GM23338 (cell line): ENCODE measurements around the gene NRIP1. TPM values are rescaled to one million over a fixed set of nuclear protein-coding genes. Genes with fewer than 3 reads are reported as not detected.

Experiments used
- ATAC-seq: fragments of 200-7000 bp; cut with Tn5 transposase; 3 replicates; pipeline ENCODE4 v1.9.1; 2020
- DNase-seq: peaks from one replicate; pipeline ENCODE4 v3.0.0-alpha.2; 2015; ENCODE audit warnings: low spot score
- H2AFZ ChIP-seq: fragments of 200-600 bp; sonication (generic); 2 replicates; pipeline ENCODE4 v1.8.0; 2016; ENCODE audit warnings: antibody characterized with exemption, mild to moderate bottlenecking, moderate library complexity
- H3F3A ChIP-seq: fragments of 200-600 bp; sonication (generic); replicated peaks from 2 replicates; pipeline ENCODE4 v1.8.0; 2017; ENCODE audit warnings: antibody characterized with exemption, mixed run types, low read depth
- H3K27ac ChIP-seq: fragments of 200-600 bp; sonication (generic); 2 replicates; pipeline ENCODE4 v1.6.1; 2016; ENCODE audit warnings: low read depth
- H3K27me3 ChIP-seq: fragments of 200-600 bp; sonication (generic); 2 replicates; pipeline ENCODE4 v1.8.0; 2016; ENCODE audit warnings: mild to moderate bottlenecking, mixed run types, moderate library complexity; ENCODE audit not compliant: insufficient read depth
- H3K36me3 ChIP-seq: fragments of 200-600 bp; sonication (generic); 2 replicates; pipeline ENCODE4 v1.8.0; 2016; ENCODE audit warnings: mild to moderate bottlenecking; ENCODE audit not compliant: insufficient read depth
- H3K4me1 ChIP-seq: fragments of 200-600 bp; sonication (generic); 2 replicates; pipeline ENCODE4 v1.8.0; 2016; ENCODE audit warnings: mild to moderate bottlenecking, moderate library complexity; ENCODE audit not compliant: insufficient read depth
- H3K4me2 ChIP-seq: fragments of 200-600 bp; sonication (generic); 2 replicates; pipeline ENCODE4 v1.7.1; 2017; ENCODE audit warnings: mixed run types
- H3K4me3 ChIP-seq: fragments of 200-600 bp; sonication (generic); 2 replicates; pipeline ENCODE4 v1.6.1; 2016; ENCODE audit warnings: mixed run types
- H3K79me2 ChIP-seq: fragments of 200-600 bp; sonication (generic); replicated peaks from 2 replicates; pipeline ENCODE4 v1.8.0; 2017; ENCODE audit warnings: mild to moderate bottlenecking; ENCODE audit not compliant: insufficient read depth
- H3K9me2 ChIP-seq: fragments of 200-600 bp; sonication (generic); 2 replicates; pipeline ENCODE4 v1.8.0; 2017; ENCODE audit not compliant: insufficient read depth
- H4K20me1 ChIP-seq: fragments of 200-600 bp; sonication (generic); replicated peaks from 2 replicates; pipeline ENCODE4 v1.8.0; 2017; ENCODE audit warnings: mild to moderate bottlenecking; ENCODE audit not compliant: insufficient read depth
- H3K27ac Mint-ChIP-seq: 2 replicates; pipeline ENCODE4 v1.8.0; 2020; ENCODE audit warnings: inconsistent platforms, mild to moderate bottlenecking, moderate library complexity, mixed read lengths
- H3K27me3 Mint-ChIP-seq: 3 replicates; pipeline ENCODE4 v1.8.0; 2022; ENCODE audit warnings: low read depth, mild to moderate bottlenecking, moderate library complexity, mixed read lengths, inconsistent platforms; ENCODE audit not compliant: insufficient read depth, poor library complexity
- H3K36me3 Mint-ChIP-seq: 3 replicates; pipeline ENCODE4 v1.8.0; 2021; ENCODE audit warnings: low read depth, mild to moderate bottlenecking, inconsistent platforms, moderate library complexity, mixed read lengths
- H3K4me1 Mint-ChIP-seq: 3 replicates; pipeline ENCODE4 v1.8.0; 2020; ENCODE audit warnings: mild to moderate bottlenecking, inconsistent platforms, mixed read lengths
- H3K4me3 Mint-ChIP-seq: 3 replicates; pipeline ENCODE4 v1.8.0; 2021; ENCODE audit warnings: moderate library complexity, mild to moderate bottlenecking, inconsistent platforms, mixed read lengths
- H3K9me3 Mint-ChIP-seq: 3 replicates; pipeline ENCODE4 v1.8.0; 2020; ENCODE audit warnings: moderate library complexity, mild to moderate bottlenecking, inconsistent platforms, mixed read lengths
- CREB1 ChIP-seq: fragments of 250-450 bp; sonication (Bioruptor Pico); IDR thresholded peaks from 2 replicates; pipeline ENCODE4 v1.5.0; 2020; ENCODE audit warnings: low read depth, mild to moderate bottlenecking, moderate library complexity
- CTCF ChIP-seq, 2 experiments: fragments of 200-600 bp in 1 of 2; sonication (generic) in 1 of 2; conservative IDR thresholded peaks; 2 replicates each; pipeline versions ENCODE4 v1.5.1 to v1.6.1; 2016 to 2017; ENCODE audit warnings: antibody characterized with exemption in 2 of 2, low read depth in 2 of 2, mild to moderate bottlenecking in 2 of 2, moderate library complexity in 1 of 2
- EZH2phosphoT487 ChIP-seq: fragments of 200-600 bp; sonication (generic); IDR thresholded peaks from one replicate; pipeline ENCODE4 v1.8.1; 2018; ENCODE audit warnings: antibody characterized with exemption; ENCODE audit not compliant: unreplicated experiment
- JUNB ChIP-seq: IDR thresholded peaks from one replicate; pipeline ENCODE4 v1.6.1; 2016; ENCODE audit warnings: antibody characterized with exemption; ENCODE audit not compliant: unreplicated experiment
- NANOG ChIP-seq: IDR thresholded peaks from 2 replicates; pipeline ENCODE4 v1.6.1; 2016; ENCODE audit warnings: antibody characterized with exemption, borderline replicate concordance
- POLR2AphosphoS5 ChIP-seq: IDR thresholded peaks from 2 replicates; pipeline ENCODE4 v1.6.1; 2016; ENCODE audit warnings: antibody characterized with exemption, low read depth
- REST ChIP-seq: IDR thresholded peaks from one replicate; pipeline ENCODE4 v1.6.1; 2018; ENCODE audit warnings: antibody characterized with exemption; ENCODE audit not compliant: unreplicated experiment
- STAT1 ChIP-seq: IDR thresholded peaks from one replicate; pipeline ENCODE4 v1.6.1; 2016; ENCODE audit warnings: antibody characterized with exemption; ENCODE audit not compliant: unreplicated experiment
- ZNF331 ChIP-seq: fragments of 250-450 bp; sonication (Bioruptor Pico); IDR thresholded peaks from 2 replicates; pipeline ENCODE4 v1.5.0; 2020; ENCODE audit warnings: low read depth, mild to moderate bottlenecking, moderate library complexity
- polyA plus RNA-seq: library from polyadenylated mRNA; unstranded; fragments of >200 nt; fragmentation: Nextera tagmentation; extraction: Ambion mirVana; gene quantifications from 2 replicates; pipeline ENCODE4 v1.2.1, GENCODE V29; 2016
- total RNA-seq: library from RNA; depleted of rRNA; stranded (reverse); fragments of >200 nt; shearing (Covaris generic); gene quantifications from 2 replicates; pipeline ENCODE4 v1.2.3, GENCODE V29; 2014

NRIP1 gene
- total and polyA plus RNA-seq, 2 experiments from 2014 or later: 3.0 to 9.0 TPM

DNA sequence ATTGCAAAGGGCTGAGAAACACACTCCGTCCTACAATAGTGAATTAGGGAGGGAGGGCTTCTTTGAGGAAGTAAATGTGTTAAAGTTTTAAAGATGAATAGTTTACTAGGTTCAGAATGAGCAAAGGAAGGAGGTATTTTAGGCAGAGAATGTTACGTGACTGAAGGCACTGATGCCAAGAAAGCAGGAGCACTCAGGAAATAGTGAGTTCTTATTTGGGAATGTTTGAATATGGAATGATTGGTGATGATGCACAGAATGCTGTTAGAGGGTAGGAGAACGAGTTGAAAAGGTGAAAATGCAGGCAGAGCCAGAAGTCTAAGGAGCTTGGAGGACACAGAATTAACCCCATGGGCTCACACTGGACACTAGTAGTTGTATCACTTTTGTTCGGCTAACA lies 108.0 kb downstream of the NRIP1 start:
- Histone ChIP-seq H4K20me1 (no peaks in the 10 kb centered on the region), H3K4me1 (no peaks in the 10 kb centered on the region), H3K27me3 (no peaks in the 10 kb centered on the region), H3K4me2 (no peak overlapping the region), H3K36me3 (no peaks in the 10 kb centered on the region), H3K27ac (no peak overlapping the region), H3K4me3 (no peak overlapping the region), H3K79me2 (no peaks in the 10 kb centered on the region), H2AFZ (no peak overlapping the region), H3F3A (no peaks in the 10 kb centered on the region), H3K9me2 (0 out of 2 replicates have a peak, but pooled peaks cover 11% of the 10 kb centered on the region)
- no peaks in the 10 kb centered on the region for H3K27me3 Mint-ChIP-seq
- H3K9me3 Mint-ChIP-seq: no peaks in the 10 kb centered on the region
- H3K36me3 Mint-ChIP-seq: no peaks in the 10 kb centered on the region
- H3K4me1 Mint-ChIP-seq: peaks cover 7% of the 10 kb centered on the region; the same call in 1 of the 3 replicates
- ATAC-seq (no peak), DNase-seq (no peak)
- no peak for TF ChIP-seq REST
- no peak overlapping the region for H3K27ac Mint-ChIP-seq
- no peak overlapping the region for H3K4me3 Mint-ChIP-seq

DNA sequence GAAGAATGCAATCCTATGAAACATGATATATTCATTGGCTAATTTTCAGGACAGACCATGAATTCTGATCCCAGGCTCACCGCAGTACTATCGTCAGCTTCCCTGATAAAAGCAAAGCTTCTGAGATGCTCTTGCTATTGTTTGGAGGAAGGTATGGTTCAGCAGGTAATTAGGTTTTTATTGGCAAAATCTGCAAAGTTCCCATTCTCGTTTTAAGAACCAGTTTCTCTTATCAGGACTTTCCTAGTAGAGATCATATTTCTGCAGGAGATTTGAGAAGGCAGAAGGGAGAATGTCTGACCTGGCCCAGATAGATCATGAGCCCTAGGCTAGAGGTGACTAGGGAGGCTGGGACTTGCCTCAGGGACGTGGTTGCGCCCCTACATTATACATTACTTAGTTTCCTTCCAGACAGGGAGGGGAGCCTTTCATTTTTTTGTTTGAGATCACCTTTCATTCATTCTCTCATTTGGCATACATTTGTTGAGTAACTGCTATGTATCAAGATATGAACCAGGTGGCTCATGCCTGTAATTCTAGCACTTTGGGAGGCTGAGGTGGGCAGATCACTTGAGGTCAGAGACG lies 108.8 kb downstream of the NRIP1 start:
- H3K27me3 Mint-ChIP-seq: no peaks in the 10 kb centered on the region
- Histone ChIP-seq H3K4me3 (no peak overlapping the region), H3K79me2 (no peaks in the 10 kb centered on the region), H3F3A (no peaks in the 10 kb centered on the region), H3K4me2 (no peak overlapping the region), H4K20me1 (no peaks in the 10 kb centered on the region), H3K27ac (no peak overlapping the region), H3K36me3 (no peaks in the 10 kb centered on the region), H3K27me3 (no peaks in the 10 kb centered on the region), H3K4me1 (no peaks in the 10 kb centered on the region), H3K9me2 (0 out of 2 replicates have a peak, but pooled peaks cover 11% of the 10 kb centered on the region), H2AFZ (no peak overlapping the region)
- no peak overlapping the region for H3K27ac Mint-ChIP-seq
- DNase-seq (no peak), ATAC-seq (no peak)
- H3K4me3 Mint-ChIP-seq: no peak overlapping the region
- H3K36me3 Mint-ChIP-seq: no peaks in the 10 kb centered on the region
- no peaks in the 10 kb centered on the region for H3K9me3 Mint-ChIP-seq
- H3K4me1 Mint-ChIP-seq: peaks cover 7% of the 10 kb centered on the region; the same call in 1 of the 3 replicates
- TF ChIP-seq ZNF331 (CRISPR knock-in tag): no peak
- TF ChIP-seq POLR2AphosphoS5: no peak
- TF ChIP-seq CTCF (conservative IDR thresholded peaks at IDR 0.05; ENCODE audit: low read depth in 2 of 2): no peak
- TF ChIP-seq JUNB: no peak
- no peak for TF ChIP-seq NANOG
- TF ChIP-seq STAT1: no peak
- TF ChIP-seq REST: no peak
- no peak for TF ChIP-seq CREB1 (CRISPR knock-in tag)
- TF ChIP-seq EZH2phosphoT487: no peak
